ENCODE measurements around the gene FAM227A. TPM values are rescaled to one million over a fixed set of nuclear protein-coding genes. Genes with fewer than 3 reads are reported as not detected.
"Not testable (repeated sequence)": the region's sequence is repeated elsewhere in the genome, so short reads cannot be mapped to it uniquely, and the experiment has no call there.

The FAM227A gene
- total and polyA plus RNA-seq, 4 donors, result 1.1 to 10.0 (median 6.0) TPM

DNA sequence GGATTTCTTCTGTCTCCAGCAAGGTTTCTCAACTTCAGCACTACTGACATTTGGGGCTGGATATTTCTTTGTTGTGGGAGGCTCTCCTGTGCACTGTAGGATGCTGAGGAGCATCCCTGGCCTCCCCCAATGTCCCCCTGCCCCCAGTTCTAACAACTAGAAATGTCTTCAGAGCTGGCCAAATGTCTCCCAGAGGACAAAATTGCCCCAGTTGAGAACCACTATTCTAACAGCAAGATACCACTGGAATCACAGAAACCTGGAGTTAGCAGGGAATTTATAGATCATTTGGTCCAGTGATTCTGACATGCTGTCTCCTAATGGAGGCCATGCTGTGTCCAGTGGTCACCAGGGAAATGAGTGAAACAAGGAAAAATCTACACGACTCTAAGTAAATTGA is 54.0 kb downstream of the FAM227A start:
- TF ChIP-seq, protein P1, sequence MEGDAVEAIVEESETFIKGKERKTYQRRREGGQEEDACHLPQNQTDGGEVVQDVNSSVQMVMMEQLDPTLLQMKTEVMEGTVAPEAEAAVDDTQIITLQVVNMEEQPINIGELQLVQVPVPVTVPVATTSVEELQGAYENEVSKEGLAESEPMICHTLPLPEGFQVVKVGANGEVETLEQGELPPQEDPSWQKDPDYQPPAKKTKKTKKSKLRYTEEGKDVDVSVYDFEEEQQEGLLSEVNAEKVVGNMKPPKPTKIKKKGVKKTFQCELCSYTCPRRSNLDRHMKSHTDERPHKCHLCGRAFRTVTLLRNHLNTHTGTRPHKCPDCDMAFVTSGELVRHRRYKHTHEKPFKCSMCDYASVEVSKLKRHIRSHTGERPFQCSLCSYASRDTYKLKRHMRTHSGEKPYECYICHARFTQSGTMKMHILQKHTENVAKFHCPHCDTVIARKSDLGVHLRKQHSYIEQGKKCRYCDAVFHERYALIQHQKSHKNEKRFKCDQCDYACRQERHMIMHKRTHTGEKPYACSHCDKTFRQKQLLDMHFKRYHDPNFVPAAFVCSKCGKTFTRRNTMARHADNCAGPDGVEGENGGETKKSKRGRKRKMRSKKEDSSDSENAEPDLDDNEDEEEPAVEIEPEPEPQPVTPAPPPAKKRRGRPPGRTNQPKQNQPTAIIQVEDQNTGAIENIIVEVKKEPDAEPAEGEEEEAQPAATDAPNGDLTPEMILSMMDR (IDR thresholded peaks at IDR 0.05; ENCODE audit: control extremely low read depth, extremely low read depth), result no peak
- Histone ChIP-seq H3K4me3 (no peak overlapping the region), H3K36me3 (ENCODE audit: control insufficient read depth in 4 of 4, insufficient read depth in 4 of 4, low read length in 4 of 4) (peaks cover 0 to 1% (median 0%) of the 10 kb centered on the region in 4 donors), H3K9me3 (ENCODE audit: control insufficient read depth in 4 of 4, insufficient read depth in 3 of 4, low read length in 3 of 4) (no peaks in the 10 kb centered on the region), H3K27me3 (ENCODE audit: control insufficient read depth in 3 of 3, insufficient read depth in 3 of 3, low read length in 2 of 3) (no peaks in the 10 kb centered on the region), H3K9ac (ENCODE audit: insufficient read depth in 1 of 2, low read length in 2 of 2) (no peak overlapping the region), H3K4me1 (ENCODE audit: control insufficient read depth in 5 of 5, insufficient read depth in 5 of 5, low read length in 5 of 5) (peaks cover 0 to 2% (median 0%) of the 10 kb centered on the region in 5 donors), H3K27ac (ENCODE audit: low read depth in 1 of 2, low read length in 1 of 2) (no peak overlapping the region)
- DNase-seq (no peak), ATAC-seq (ENCODE audit: insufficient read depth, low FRiP score) (no peak)
- 91% methylated on average over 1 of the region's 1 CpG for WGBS, 2 donors

DNA sequence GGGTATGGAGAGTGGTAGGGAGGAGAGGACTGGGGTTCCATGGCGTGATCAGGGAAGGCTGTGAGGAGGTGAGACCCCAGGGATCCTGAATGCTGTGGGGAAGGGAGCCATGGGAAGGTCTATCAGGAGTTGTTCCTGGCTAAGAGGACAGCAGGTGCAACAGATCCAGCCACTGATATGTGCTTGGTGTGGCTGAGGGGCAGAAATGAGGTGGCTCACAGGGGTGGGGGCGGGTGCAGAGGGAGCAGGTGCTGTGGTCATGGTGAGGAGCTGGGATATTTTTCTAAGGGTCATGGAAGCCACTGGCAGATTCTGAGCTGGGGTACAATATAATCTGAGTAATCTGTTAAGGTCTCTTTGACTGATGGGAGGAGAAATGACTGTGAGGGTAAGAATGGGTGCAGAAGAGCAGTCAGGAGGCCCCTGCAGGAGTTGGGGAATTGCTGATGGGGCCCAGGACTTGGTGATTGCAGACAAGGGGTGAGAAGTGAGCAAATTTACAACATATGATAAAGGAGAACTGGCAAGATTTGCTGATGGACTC is 54.9 kb downstream of the FAM227A start:
- 44 to 93% methylated on average over 2 of the region's 2 CpGs for WGBS, 2 donors

DNA sequence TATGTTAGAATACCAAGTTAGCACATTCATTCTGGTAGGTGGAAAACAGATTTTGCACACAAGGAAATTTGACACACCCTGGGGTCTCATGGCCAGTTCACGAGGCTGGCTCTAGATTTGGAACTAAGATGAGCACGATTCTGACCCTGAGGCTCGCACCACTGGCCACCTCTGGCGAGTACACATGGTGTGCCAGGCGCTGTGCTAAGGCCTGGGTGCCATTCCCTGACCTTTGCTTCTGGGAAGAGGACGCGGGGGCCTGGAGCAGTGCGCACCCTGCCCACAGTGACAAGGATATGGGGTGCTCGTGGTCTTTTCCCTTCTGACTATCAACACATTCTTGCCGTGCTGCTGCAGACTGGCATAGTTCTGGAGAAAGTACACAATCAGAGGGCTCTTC is 56.7 kb downstream of the FAM227A start:
- WGBS, 2 donors, result 90 to 93% methylated on average over 10 of the region's 10 CpGs
- DNase-seq (no peak), ATAC-seq (ENCODE audit: insufficient read depth, low FRiP score) (no peak)
- no peaks in the 10 kb centered on the region for H3K27me3 ChIP-seq (ENCODE audit: control insufficient read depth in 3 of 3, insufficient read depth in 3 of 3, low read length in 2 of 3)
- no peak overlapping the region for H3K4me3 ChIP-seq
- H3K4me1 ChIP-seq (ENCODE audit: control insufficient read depth in 5 of 5, insufficient read depth in 5 of 5, low read length in 5 of 5), result no peaks in the 10 kb centered on the region
- H3K27ac ChIP-seq (ENCODE audit: low read depth in 1 of 2, low read length in 1 of 2), result no peak overlapping the region
- TF ChIP-seq, protein P1 (IDR thresholded peaks at IDR 0.05; ENCODE audit: control extremely low read depth, extremely low read depth), result no peak
- H3K9me3 ChIP-seq (ENCODE audit: control insufficient read depth in 4 of 4, insufficient read depth in 3 of 4, low read length in 3 of 4), result no peaks in the 10 kb centered on the region
- peaks cover 0 to 2% (median 0%) of the 10 kb centered on the region in 4 donors for H3K36me3 ChIP-seq (ENCODE audit: control insufficient read depth in 4 of 4, insufficient read depth in 4 of 4, low read length in 4 of 4)
- H3K9ac ChIP-seq (ENCODE audit: insufficient read depth in 1 of 2, low read length in 2 of 2), result no peak overlapping the region

More for the DNA sequence above, 54.9 kb downstream of the FAM227A start:
- H3K9me3 ChIP-seq (ENCODE audit: control insufficient read depth in 4 of 4, insufficient read depth in 3 of 4, low read length in 3 of 4), result no peaks in the 10 kb centered on the region
- H3K9ac ChIP-seq (ENCODE audit: insufficient read depth in 1 of 2, low read length in 2 of 2), result no peak overlapping the region
- H3K27me3 ChIP-seq (ENCODE audit: control insufficient read depth in 3 of 3, insufficient read depth in 3 of 3, low read length in 2 of 3), result no peaks in the 10 kb centered on the region
- H3K4me1 ChIP-seq (ENCODE audit: control insufficient read depth in 5 of 5, insufficient read depth in 5 of 5, low read length in 5 of 5), result peaks cover 0 to 1% (median 0%) of the 10 kb centered on the region in 5 donors
- peaks cover 0 to 2% (median 0%) of the 10 kb centered on the region in 4 donors for H3K36me3 ChIP-seq (ENCODE audit: control insufficient read depth in 4 of 4, insufficient read depth in 4 of 4, low read length in 4 of 4)
- no peak for DNase-seq
- no peak for ATAC-seq (ENCODE audit: insufficient read depth, low FRiP score)
- H3K4me3 ChIP-seq, result no peak overlapping the region
- TF ChIP-seq, protein P1 (IDR thresholded peaks at IDR 0.05; ENCODE audit: control extremely low read depth, extremely low read depth), result no peak
- H3K27ac ChIP-seq (ENCODE audit: low read depth in 1 of 2, low read length in 1 of 2), result no peak overlapping the region

DNA sequence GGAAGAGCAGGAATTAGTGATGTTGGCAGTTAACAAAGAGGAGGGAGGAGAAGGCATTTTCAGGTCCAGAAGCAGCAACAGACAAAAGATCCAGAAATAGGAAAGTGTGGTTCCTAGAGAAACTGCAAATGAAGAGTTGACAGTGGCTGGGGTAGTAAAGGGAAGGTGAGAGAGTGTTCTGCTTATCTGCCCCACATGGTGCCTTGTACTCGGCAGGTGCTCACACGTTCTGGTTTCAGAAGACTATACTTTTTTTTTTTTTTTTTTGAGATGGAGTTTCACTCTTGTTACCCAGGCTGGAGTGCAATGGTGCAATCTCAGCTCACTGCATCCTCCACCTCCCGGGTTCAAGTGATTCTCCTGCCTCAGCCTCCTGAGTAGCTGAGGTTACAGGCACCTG is 73.3 kb downstream of the FAM227A start:
- not testable (repeated sequence) for H3K27me3 ChIP-seq (ENCODE audit: control insufficient read depth in 3 of 3, insufficient read depth in 3 of 3, low read length in 2 of 3); H3K9ac ChIP-seq (ENCODE audit: insufficient read depth in 1 of 2, low read length in 2 of 2); ATAC-seq (ENCODE audit: insufficient read depth, low FRiP score); DNase-seq; H3K36me3 ChIP-seq (ENCODE audit: control insufficient read depth in 4 of 4, insufficient read depth in 4 of 4, low read length in 4 of 4); H3K27ac ChIP-seq (ENCODE audit: low read depth in 1 of 2, low read length in 1 of 2); H3K4me1 ChIP-seq (ENCODE audit: control insufficient read depth in 5 of 5, insufficient read depth in 5 of 5, low read length in 5 of 5); H3K9me3 ChIP-seq (ENCODE audit: control insufficient read depth in 4 of 4, insufficient read depth in 3 of 4, low read length in 3 of 4); H3K4me3 ChIP-seq
- WGBS, 2 donors, result 78 to 82% methylated on average over 3 of the region's 3 CpGs

Measured in lung (tissue), 12 donors.